Activated naive CD8-positive, alpha-beta T cell (primary cell): ENCODE results near the gene SLC17A7.

Experiments
- H3K27ac Mint-ChIP-seq: one replicate; pipeline ENCODE4 v1.8.0; 2021; ENCODE audit warnings: mixed read lengths
- H3K27me3 Mint-ChIP-seq: one replicate; pipeline ENCODE4 v1.8.0; 2021; ENCODE audit warnings: mixed read lengths
- H3K36me3 Mint-ChIP-seq: one replicate; pipeline ENCODE4 v1.8.0; 2021; ENCODE audit warnings: mixed read lengths
- H3K4me1 Mint-ChIP-seq: one replicate; pipeline ENCODE4 v1.8.0; 2021; ENCODE audit warnings: low read depth, mixed read lengths
- H3K4me3 Mint-ChIP-seq: one replicate; pipeline ENCODE4 v1.8.0; 2021; ENCODE audit warnings: mild to moderate bottlenecking, mixed read lengths
- H3K9me3 Mint-ChIP-seq: one replicate; pipeline ENCODE4 v1.8.0; 2021; ENCODE audit warnings: low read depth, mixed read lengths

SLC17A7 gene

DNA sequence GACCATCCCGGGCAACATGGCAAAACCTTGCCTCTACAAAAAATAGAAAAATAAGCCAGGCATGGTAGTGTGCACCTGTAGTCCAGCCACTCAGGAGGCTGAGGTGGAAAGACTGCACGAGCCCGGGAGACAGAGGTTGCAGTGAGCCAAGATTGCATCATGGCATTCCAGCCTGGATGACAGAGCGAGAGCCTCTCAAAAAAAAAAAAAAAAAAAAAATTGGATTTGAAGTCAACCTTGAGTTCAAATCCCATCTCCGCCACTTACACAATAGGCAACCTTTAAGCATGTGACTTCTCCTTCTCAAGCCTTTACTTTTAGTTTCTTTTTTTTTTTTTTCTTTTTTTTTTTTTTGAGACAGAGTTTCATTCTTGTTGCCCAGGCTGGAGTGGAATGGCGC is 41.3 kb downstream of the SLC17A7 start:
- Mint-ChIP-seq H3K36me3 (no peaks in the 10 kb centered on the region), H3K4me1 (peaks cover 32% of the 10 kb centered on the region), H3K9me3 (no peaks in the 10 kb centered on the region), H3K27ac (no peak overlapping the region), H3K4me3 (no peak overlapping the region), H3K27me3 (no peaks in the 10 kb centered on the region)

- no peaks in the 10 kb centered on the region for H3K36me3 Mint-ChIP-seq
- no peaks in the 10 kb centered on the region for H3K9me3 Mint-ChIP-seq
- peak overlapping the region; percentile 4 for H3K4me3 Mint-ChIP-seq
- no peaks in the 10 kb centered on the region for H3K27me3 Mint-ChIP-seq
- peaks cover 29% of the 10 kb centered on the region for H3K4me1 Mint-ChIP-seq
- H3K27ac Mint-ChIP-seq: no peak overlapping the region
Measured at GRCh38 chr19:49398931-49399330, 42.4 kb downstream of the SLC17A7 start.

DNA sequence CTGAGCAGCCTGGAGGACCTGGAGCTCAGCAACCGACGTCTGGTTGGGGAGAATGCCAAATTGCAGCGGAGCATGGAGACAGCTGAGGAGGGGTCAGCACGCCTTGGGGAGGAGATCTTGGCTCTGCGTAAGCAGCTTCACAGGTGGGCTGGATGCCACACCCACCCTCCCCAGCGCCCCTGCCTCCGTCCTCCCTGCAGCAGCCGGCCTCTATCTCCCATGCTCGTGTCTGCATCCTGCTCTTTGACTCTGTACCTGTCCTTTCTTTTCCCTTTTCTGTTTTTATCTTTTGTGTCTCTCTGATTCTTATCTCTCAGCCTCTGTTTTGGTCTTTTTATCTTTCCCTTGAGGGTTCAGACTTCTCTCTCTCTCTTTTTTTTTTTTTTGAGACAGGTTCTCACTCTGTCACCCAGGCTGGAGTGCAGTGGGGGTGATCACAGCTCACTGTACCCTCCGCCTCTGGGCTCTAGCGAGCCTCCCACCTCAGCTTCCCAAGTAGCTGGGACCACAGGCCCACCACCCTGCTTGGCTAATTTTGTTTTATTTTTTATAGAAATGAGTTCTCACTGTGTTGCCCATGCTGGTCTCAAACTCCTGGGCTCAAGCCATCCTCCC is 43.2 kb downstream of the SLC17A7 start:
- Mint-ChIP-seq H3K4me3 (peak overlapping the region; percentile 4), H3K27ac (no peak overlapping the region), H3K9me3 (no peaks in the 10 kb centered on the region), H3K4me1 (peaks cover 25% of the 10 kb centered on the region), H3K27me3 (no peaks in the 10 kb centered on the region), H3K36me3 (no peaks in the 10 kb centered on the region)

DNA sequence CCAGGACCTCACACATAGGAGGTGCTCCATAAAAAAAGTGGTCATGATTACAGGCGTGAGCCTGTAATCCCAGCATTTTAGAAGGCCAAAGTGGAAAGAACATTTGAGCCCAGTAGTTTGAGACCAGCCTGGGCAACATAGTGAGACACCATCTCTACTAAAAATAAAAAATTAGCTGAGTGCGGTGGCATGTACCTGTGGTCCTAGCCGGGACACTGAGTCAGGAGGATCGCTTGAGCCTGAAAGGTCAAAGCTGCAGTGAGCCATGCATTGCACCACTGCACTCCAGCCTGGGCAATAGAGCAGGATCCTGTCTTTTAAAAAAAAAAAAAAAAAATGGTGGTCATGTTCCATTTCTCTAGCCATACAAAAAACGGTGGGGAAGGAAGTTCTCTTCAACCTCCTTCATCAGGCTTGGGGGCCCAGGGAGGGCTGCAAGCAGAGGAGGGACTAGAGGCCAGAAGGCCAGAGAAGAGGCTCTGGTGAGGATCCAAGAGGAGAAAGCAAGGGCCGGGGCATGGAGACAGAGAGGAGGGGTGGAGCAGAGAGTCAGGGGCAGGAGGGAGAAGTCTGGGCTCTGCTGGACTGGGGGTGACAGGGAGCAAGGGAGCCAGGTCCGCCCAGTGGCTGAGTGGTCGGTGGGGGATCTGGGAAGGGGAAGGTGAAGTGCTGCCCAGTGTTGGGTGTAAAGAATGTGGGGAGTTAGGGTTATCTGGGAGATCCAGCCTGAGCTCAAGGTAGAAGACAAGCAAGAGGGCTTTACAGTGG is 44.4 kb downstream of the SLC17A7 start:
- no peaks in the 10 kb centered on the region for H3K9me3 Mint-ChIP-seq

DNA sequence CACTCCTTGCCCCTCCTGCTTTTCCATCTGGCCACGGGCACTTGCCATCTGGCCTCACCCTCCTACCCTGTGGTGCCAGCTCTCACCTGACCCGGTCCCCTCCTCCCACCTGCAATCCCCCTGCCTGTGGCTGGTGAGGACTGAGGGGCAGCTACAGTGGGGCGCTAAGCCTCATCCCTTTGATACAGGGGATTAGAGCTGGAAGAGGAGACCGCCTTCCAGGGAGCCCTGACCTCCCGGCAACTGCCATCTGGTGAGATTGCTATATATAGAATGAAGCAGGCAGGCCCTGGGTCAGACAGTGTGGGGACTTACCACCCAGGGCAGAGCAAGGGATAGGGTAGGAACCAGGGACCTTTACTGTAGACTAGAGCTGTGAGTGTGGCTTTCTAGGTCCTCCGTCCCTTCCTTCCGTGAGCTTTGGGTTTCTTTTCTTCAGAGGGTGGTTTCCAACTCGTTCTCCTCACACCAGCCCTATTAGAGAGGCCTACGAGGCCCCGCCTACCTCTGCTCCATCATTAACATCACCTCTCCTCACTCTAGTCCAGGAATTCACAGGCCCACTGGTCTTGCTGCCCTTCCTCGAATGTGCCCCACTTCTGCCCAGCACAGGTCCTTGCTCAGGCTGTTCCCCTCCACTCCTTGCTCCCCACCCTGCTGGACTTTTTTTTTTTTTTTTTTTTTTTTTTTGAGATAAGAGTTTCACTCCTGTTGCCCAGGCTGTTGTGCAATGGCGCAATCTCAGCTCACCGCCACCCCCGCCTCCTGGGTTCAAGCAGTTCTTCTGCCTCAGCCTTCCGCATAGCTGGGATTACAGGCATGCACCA is 45.5 kb downstream of the SLC17A7 start:
- no peak overlapping the region for H3K4me3 Mint-ChIP-seq
- H3K36me3 Mint-ChIP-seq: no peaks in the 10 kb centered on the region
- peaks cover 25% of the 10 kb centered on the region for H3K4me1 Mint-ChIP-seq
- H3K27ac Mint-ChIP-seq: no peak overlapping the region
- no peaks in the 10 kb centered on the region for H3K9me3 Mint-ChIP-seq
- H3K27me3 Mint-ChIP-seq: no peaks in the 10 kb centered on the region

More for the DNA sequence above, 44.4 kb downstream of the SLC17A7 start:
- Mint-ChIP-seq H3K27ac (no peak overlapping the region), H3K4me3 (no peak overlapping the region), H3K36me3 (no peaks in the 10 kb centered on the region), H3K27me3 (no peaks in the 10 kb centered on the region), H3K4me1 (peaks cover 24% of the 10 kb centered on the region)

DNA sequence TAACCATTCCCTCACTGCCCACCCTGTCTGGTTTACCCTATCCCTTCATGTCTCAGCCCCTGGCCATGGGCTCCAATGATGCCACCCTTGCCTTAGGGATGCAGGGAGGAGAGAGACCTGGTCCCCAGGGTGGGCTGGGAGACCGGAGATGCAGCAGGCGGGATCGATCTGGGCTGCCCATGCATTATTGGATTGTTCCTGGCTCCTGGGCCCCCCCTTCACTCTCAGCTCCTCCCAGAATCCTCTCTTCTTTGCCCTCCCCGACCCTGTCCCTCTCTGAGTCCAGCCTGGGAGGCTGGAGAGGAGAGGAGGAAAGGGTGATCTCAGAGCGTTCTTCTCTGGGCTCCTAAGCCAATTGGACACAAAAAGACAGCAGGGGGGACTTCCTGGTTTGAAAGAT is 47.4 kb downstream of the SLC17A7 start:
- Mint-ChIP-seq H3K36me3 (no peaks in the 10 kb centered on the region), H3K4me1 (peaks cover 19% of the 10 kb centered on the region), H3K9me3 (no peaks in the 10 kb centered on the region), H3K4me3 (no peak overlapping the region), H3K27ac (no peak overlapping the region), H3K27me3 (no peaks in the 10 kb centered on the region)

GRCh38 chr19:49391581-49392399 is 49.5 kb downstream of the SLC17A7 start:
- H3K4me1 Mint-ChIP-seq: peaks cover 14% of the 10 kb centered on the region
- no peak overlapping the region for H3K4me3 Mint-ChIP-seq
- H3K36me3 Mint-ChIP-seq: no peaks in the 10 kb centered on the region
- peak overlapping the region; percentile 2 for H3K27ac Mint-ChIP-seq
- no peaks in the 10 kb centered on the region for H3K27me3 Mint-ChIP-seq
- H3K9me3 Mint-ChIP-seq: no peaks in the 10 kb centered on the region

DNA sequence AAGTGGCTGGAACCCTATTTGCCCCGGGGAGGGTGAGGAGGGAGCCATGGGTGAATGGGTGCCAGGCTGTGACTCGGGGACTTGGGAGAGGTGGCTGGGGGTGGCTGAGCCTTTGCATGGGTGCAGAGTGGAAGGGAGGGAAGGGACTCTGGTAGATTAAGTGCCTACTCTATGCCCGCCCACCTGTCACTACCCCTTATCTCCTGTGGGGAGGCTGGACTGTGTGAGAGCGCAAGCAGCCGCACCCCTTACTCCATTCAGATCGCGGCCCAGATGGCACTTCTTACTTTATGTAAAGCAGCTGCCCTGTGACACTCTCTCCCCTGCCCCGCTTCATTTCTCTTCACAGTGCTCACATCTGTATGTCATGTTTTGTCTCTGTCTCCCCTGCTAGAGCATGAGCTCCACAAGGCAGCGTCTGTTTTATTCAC is 50.4 kb downstream of the SLC17A7 start:
- Mint-ChIP-seq H3K4me1 (peaks cover 14% of the 10 kb centered on the region), H3K4me3 (no peak overlapping the region), H3K9me3 (no peaks in the 10 kb centered on the region), H3K36me3 (no peaks in the 10 kb centered on the region), H3K27me3 (no peaks in the 10 kb centered on the region), H3K27ac (no peak overlapping the region)

GRCh38 chr19:49390131-49390928 is 51.0 kb downstream of the SLC17A7 start:
- Mint-ChIP-seq H3K9me3 (no peaks in the 10 kb centered on the region), H3K4me3 (no peak overlapping the region), H3K27me3 (no peaks in the 10 kb centered on the region), H3K27ac (no peak overlapping the region), H3K4me1 (peaks cover 14% of the 10 kb centered on the region), H3K36me3 (no peaks in the 10 kb centered on the region)

DNA sequence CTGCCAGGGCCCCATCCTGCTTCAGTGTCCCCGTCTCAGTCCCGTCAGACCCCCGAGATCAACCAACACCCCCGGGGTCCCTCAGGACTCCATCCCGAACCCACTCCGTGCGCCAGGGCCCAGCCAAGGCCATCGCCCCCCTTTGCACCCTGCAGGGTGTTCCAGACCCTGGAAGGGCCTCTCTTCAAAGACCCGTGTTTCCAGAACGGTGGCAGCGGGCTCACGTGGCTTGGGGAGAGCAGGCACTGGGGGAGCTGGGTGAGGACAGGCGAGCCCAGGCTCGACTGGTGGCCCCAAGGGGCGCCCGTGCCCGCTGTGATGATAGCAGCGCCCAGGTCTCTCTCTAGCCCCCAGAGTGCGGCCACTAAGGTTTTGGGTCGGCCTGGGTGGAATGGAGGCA is 51.9 kb downstream of the SLC17A7 start:
- H3K36me3 Mint-ChIP-seq: no peaks in the 10 kb centered on the region
- no peaks in the 10 kb centered on the region for H3K27me3 Mint-ChIP-seq
- H3K4me1 Mint-ChIP-seq: peaks cover 14% of the 10 kb centered on the region
- H3K9me3 Mint-ChIP-seq: no peaks in the 10 kb centered on the region
- H3K27ac Mint-ChIP-seq: no peak overlapping the region
- H3K4me3 Mint-ChIP-seq: no peak overlapping the region

- Mint-ChIP-seq H3K36me3 (no peaks in the 10 kb centered on the region), H3K4me1 (peaks cover 14% of the 10 kb centered on the region), H3K27me3 (no peaks in the 10 kb centered on the region), H3K9me3 (no peaks in the 10 kb centered on the region), H3K4me3 (peak within 1 kb of the TSS; percentile 73), H3K27ac (peak within 1 kb of the TSS; percentile 79)
Measured at GRCh38 chr19:49387936-49388372, 53.4 kb downstream of the SLC17A7 start, which contains the start of gene KASH5. KASH5 (plus strand) TSS chr19:49388249; CDS start chr19:49390884, 2,635 bp downstream.

DNA sequence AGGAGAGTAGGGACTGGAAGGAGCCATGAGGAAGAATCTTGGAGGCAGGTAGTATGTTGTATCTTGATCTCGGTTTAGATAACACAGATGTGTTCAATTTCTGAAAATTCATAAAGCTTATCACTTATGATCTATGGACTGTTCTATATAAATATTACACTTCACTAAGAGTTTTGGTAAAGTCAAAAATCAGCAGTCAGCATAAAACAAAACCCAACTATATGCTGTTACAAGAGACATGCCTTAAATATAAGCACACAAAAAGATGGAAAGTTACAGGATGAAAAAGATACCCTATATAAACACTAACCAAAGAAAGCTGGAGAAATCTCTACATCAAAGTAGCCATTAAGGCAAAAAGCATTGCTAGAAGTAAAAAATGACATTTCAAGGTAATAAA is 57.7 kb downstream of the SLC17A7 start:
- peaks cover 2% of the 10 kb centered on the region for H3K36me3 Mint-ChIP-seq
- peaks cover 2% of the 10 kb centered on the region for H3K27me3 Mint-ChIP-seq
- no peak overlapping the region for H3K27ac Mint-ChIP-seq

GRCh38 chr19:49382639-49383038 is 58.7 kb downstream of the SLC17A7 start:
- Mint-ChIP-seq H3K4me1 (peaks cover 3% of the 10 kb centered on the region), H3K9me3 (peaks cover 3% of the 10 kb centered on the region), H3K4me3 (no peak overlapping the region), H3K27ac (no peak overlapping the region), H3K36me3 (peaks cover 2% of the 10 kb centered on the region), H3K27me3 (peaks cover 4% of the 10 kb centered on the region)

More for the DNA sequence above, 57.7 kb downstream of the SLC17A7 start:
- peaks cover 3% of the 10 kb centered on the region for H3K9me3 Mint-ChIP-seq
- peaks cover 11% of the 10 kb centered on the region for H3K4me1 Mint-ChIP-seq
- no peak overlapping the region for H3K4me3 Mint-ChIP-seq

DNA sequence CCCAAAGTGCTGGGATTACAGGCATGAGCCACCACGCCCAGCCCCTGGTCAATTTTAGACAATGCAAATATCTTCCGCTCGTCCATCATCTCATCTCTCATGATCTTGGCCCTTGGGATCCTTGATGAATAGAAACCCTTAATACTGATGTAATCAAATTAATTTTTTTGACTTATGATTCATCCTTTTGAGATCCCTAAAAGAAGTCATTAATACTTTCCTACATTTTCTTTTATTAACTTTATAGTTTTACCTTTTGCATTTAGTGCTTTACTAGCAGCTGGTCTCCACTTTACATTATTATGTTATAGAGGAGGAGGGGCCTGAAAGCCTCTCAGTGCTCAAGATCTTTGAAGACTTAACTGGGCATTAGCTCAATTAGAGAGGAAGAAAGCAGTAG is 60.9 kb downstream of the SLC17A7 start:
- Mint-ChIP-seq H3K27ac (no peak overlapping the region), H3K9me3 (peaks cover 3% of the 10 kb centered on the region), H3K36me3 (peaks cover 2% of the 10 kb centered on the region), H3K27me3 (peaks cover 4% of the 10 kb centered on the region), H3K4me1 (no peaks in the 10 kb centered on the region), H3K4me3 (no peak overlapping the region)
